Trophoblast cell (in vitro differentiated cells and primary cell): ENCODE data around the gene DKK3.
"Not testable (repeated sequence)": the region's sequence is repeated elsewhere in the genome, so short reads cannot be mapped to it uniquely, and the experiment has no call there.

Experiments used
- DNase-seq, 2 donors: peaks; one replicate each; pipeline ENCODE4 v3.0.0-alpha.2; 2016
- H2AFZ ChIP-seq: 2 replicates; pipeline ENCODE4 v1.6.1; 2013; ENCODE audit warnings: low read length, moderate library complexity, mild to moderate bottlenecking; ENCODE audit not compliant: insufficient read depth, poor library complexity
- H2AK5ac ChIP-seq: 2 replicates; pipeline ENCODE4 v1.6.1; 2013; ENCODE audit warnings: mild to moderate bottlenecking, low read length
- H2BK120ac ChIP-seq: 2 replicates; pipeline ENCODE4 v1.6.1; 2013; ENCODE audit warnings: low read length, mild to moderate bottlenecking, moderate library complexity; ENCODE audit not compliant: insufficient read depth, poor library complexity
- H2BK12ac ChIP-seq: 2 replicates; pipeline ENCODE4 v1.6.1; 2013; ENCODE audit warnings: mild to moderate bottlenecking, low read length, moderate library complexity
- H2BK5ac ChIP-seq: 2 replicates; pipeline ENCODE4 v1.6.1; 2013; ENCODE audit warnings: low read length, low read depth, moderate library complexity, mild to moderate bottlenecking; ENCODE audit not compliant: poor library complexity
- H3K14ac ChIP-seq: 2 replicates; pipeline ENCODE4 v1.6.1; 2013; ENCODE audit warnings: mild to moderate bottlenecking, low read length
- H3K18ac ChIP-seq: 2 replicates; pipeline ENCODE4 v1.6.1; 2013; ENCODE audit warnings: mild to moderate bottlenecking, low read length
- H3K23ac ChIP-seq: 2 replicates; pipeline ENCODE4 v1.6.1; 2013; ENCODE audit warnings: low read length
- H3K27ac ChIP-seq: 2 replicates; pipeline ENCODE4 v1.5.1; 2013; ENCODE audit warnings: low read depth, mild to moderate bottlenecking, inconsistent platforms, low read length, moderate library complexity
- H3K27me3 ChIP-seq: 2 replicates; pipeline ENCODE4 v1.6.1; 2013; ENCODE audit warnings: inconsistent platforms, mild to moderate bottlenecking, low read length, moderate library complexity; ENCODE audit not compliant: insufficient read depth
- H3K36me3 ChIP-seq, 2 experiments: 1 replicate in 1 of 2; 2 replicates in 1 of 2; pipeline ENCODE4 v1.6.1; 2013; ENCODE audit warnings: low read length in 2 of 2, mild to moderate bottlenecking in 2 of 2, moderate library complexity in 1 of 2; ENCODE audit not compliant: insufficient read depth in 2 of 2, control insufficient read depth in 1 of 2
- H3K4ac ChIP-seq: 2 replicates; pipeline ENCODE4 v1.6.1; 2013; ENCODE audit warnings: low read depth, mild to moderate bottlenecking, low read length, moderate library complexity
- H3K4me1 ChIP-seq, 2 experiments: 1 replicate in 1 of 2; 2 replicates in 1 of 2; pipeline ENCODE4 v1.6.1; 2013; ENCODE audit warnings: low read length in 2 of 2, mild to moderate bottlenecking in 2 of 2, moderate library complexity in 1 of 2; ENCODE audit not compliant: insufficient read depth in 2 of 2, control insufficient read depth in 1 of 2
- H3K4me2 ChIP-seq: 2 replicates; pipeline ENCODE4 v1.6.1; 2013; ENCODE audit warnings: inconsistent platforms, mild to moderate bottlenecking, low read length, moderate library complexity
- H3K4me3 ChIP-seq: 2 replicates; pipeline ENCODE4 v1.5.1; 2013; ENCODE audit warnings: mild to moderate bottlenecking, low read depth, low read length, inconsistent platforms
- H3K79me1 ChIP-seq: one replicate; pipeline ENCODE4 v1.6.1; 2013; ENCODE audit warnings: low read length
- H3K79me2 ChIP-seq: 2 replicates; pipeline ENCODE4 v1.6.1; 2013; ENCODE audit warnings: low read length, mild to moderate bottlenecking; ENCODE audit not compliant: control insufficient read depth, insufficient read depth, poor library complexity
- H3K9ac ChIP-seq: 2 replicates; pipeline ENCODE4 v1.6.1; 2013; ENCODE audit warnings: mild to moderate bottlenecking, low read length
- H3K9me3 ChIP-seq: 2 replicates; pipeline ENCODE4 v1.6.1; 2013; ENCODE audit warnings: low read depth, mild to moderate bottlenecking, control low read depth, inconsistent platforms, low read length; ENCODE audit not compliant: insufficient read depth
- H4K12ac ChIP-seq: 2 replicates; pipeline ENCODE4 v1.6.1; 2013; ENCODE audit warnings: low read depth, mild to moderate bottlenecking, low read length, moderate library complexity
- H4K8ac ChIP-seq: 2 replicates; pipeline ENCODE4 v1.6.1; 2013; ENCODE audit warnings: low read depth, mild to moderate bottlenecking, low read length, moderate library complexity
- H4K91ac ChIP-seq: one replicate; pipeline ENCODE4 v1.6.1; 2013; ENCODE audit warnings: low read depth, mild to moderate bottlenecking, low read length, moderate library complexity
- WGBS: extraction: QIAGEN DNeasy Blood & Tissue Kit; methylation state at CpG from one replicate; pipeline ENCODE4 v1.1.7; 2013; ENCODE audit warnings: missing lambda C conversion rate; ENCODE audit not compliant: insufficient read length, insufficient coverage; ENCODE audit errors: extremely low coverage; 5-methylcytosine and 5-hydroxymethylcytosine counted together

The DKK3 gene

GRCh38 chr11:12043221-12043620, 34.8 kb upstream of the DKK3 start:
- Histone ChIP-seq H4K12ac (no peak overlapping the region), H3K18ac (no peak overlapping the region), H3K4me3 (no peak overlapping the region), H2BK12ac (peak overlapping the region; percentile 88), H3K9me3 (peaks cover 4% of the 10 kb centered on the region), H3K9ac (no peak overlapping the region), H3K14ac (no peak overlapping the region), H4K8ac (no peak overlapping the region), H3K23ac (no peak overlapping the region), H4K91ac (peak overlapping the region; percentile 41), H3K4ac (no peak overlapping the region), H3K79me1 (peaks cover 24% of the 10 kb centered on the region), H3K4me2 (no peak overlapping the region), H3K36me3 (no peaks in the 10 kb centered on the region), H3K27ac (peak overlapping the region; percentile 20), H3K27me3 (no peaks in the 10 kb centered on the region), H2BK5ac (peak overlapping the region; percentile 55), H2AFZ (no peak overlapping the region), H3K79me2 (no peaks in the 10 kb centered on the region), H3K4me1 (peaks cover 11 to 17% of the 10 kb centered on the region in 2 experiments), H2AK5ac (peak overlapping the region; percentile 6), H2BK120ac (peak overlapping the region; percentile 62)
- DNase-seq = no peak
- WGBS = no CpG with 5 or more reads among the region's 7 CpGs

- no peak overlapping the region for H2BK120ac ChIP-seq
- H3K14ac ChIP-seq = no peak overlapping the region
- H4K8ac ChIP-seq = no peak overlapping the region
- H3K9ac ChIP-seq = no peak overlapping the region
- no peak overlapping the region for H2BK5ac ChIP-seq
- H3K4me3 ChIP-seq = no peak overlapping the region
- peaks cover 23% of the 10 kb centered on the region for H3K79me1 ChIP-seq
- H3K27me3 ChIP-seq = no peaks in the 10 kb centered on the region
- H3K36me3 ChIP-seq = no peaks in the 10 kb centered on the region
- H3K18ac ChIP-seq = no peak overlapping the region
- no peak overlapping the region for H2AFZ ChIP-seq
- H3K23ac ChIP-seq = no peak overlapping the region
- H3K4me2 ChIP-seq = no peak overlapping the region
- no peak overlapping the region for H4K12ac ChIP-seq
- no peak overlapping the region for H2BK12ac ChIP-seq
- peak; percentile 79 to 93 for DNase-seq
- H3K4ac ChIP-seq = no peak overlapping the region
- H2AK5ac ChIP-seq = no peak overlapping the region
- H3K9me3 ChIP-seq = peaks cover 4% of the 10 kb centered on the region
- H3K4me1 ChIP-seq = peaks cover 11 to 14% of the 10 kb centered on the region in 2 experiments
- WGBS = no CpG with 5 or more reads among the region's 7 CpGs
- H3K79me2 ChIP-seq = no peaks in the 10 kb centered on the region
- peak overlapping the region; percentile 68 for H3K27ac ChIP-seq
- H4K91ac ChIP-seq = no peak overlapping the region
Measured at GRCh38 chr11:12042215-12042676, 33.8 kb upstream of the DKK3 start.

- not testable (repeated sequence) for DNase-seq, H4K8ac ChIP-seq, H3K27me3 ChIP-seq, H2BK12ac ChIP-seq, H3K79me2 ChIP-seq, H2AK5ac ChIP-seq, H3K23ac ChIP-seq, H3K9me3 ChIP-seq, H3K9ac ChIP-seq, H3K4me3 ChIP-seq, H2AFZ ChIP-seq, H3K4me2 ChIP-seq, H4K12ac ChIP-seq, H3K36me3 ChIP-seq, H4K91ac ChIP-seq, H2BK120ac ChIP-seq, H3K14ac ChIP-seq, H3K27ac ChIP-seq, H3K4ac ChIP-seq, H2BK5ac ChIP-seq, H3K18ac ChIP-seq
- H3K4me1 ChIP-seq = peaks cover 11 to 14% of the 10 kb centered on the region in 2 experiments
- H3K79me1 ChIP-seq = peaks cover 19% of the 10 kb centered on the region
- no CpG with 5 or more reads among the region's 5 CpGs for WGBS
Measured at GRCh38 chr11:12040719-12041118, 32.3 kb upstream of the DKK3 start.

- no peaks in the 10 kb centered on the region for H3K36me3 ChIP-seq
- no peaks in the 10 kb centered on the region for H3K79me2 ChIP-seq
- H3K14ac ChIP-seq = no peak overlapping the region
- H2AK5ac ChIP-seq = no peak overlapping the region
- no CpG with 5 or more reads among the region's 2 CpGs for WGBS
- H2BK120ac ChIP-seq = no peak overlapping the region
- no peaks in the 10 kb centered on the region for H3K27me3 ChIP-seq
- H4K91ac ChIP-seq = no peak overlapping the region
- H3K4me2 ChIP-seq = no peak overlapping the region
- no peak overlapping the region for H3K23ac ChIP-seq
- H2BK5ac ChIP-seq = no peak overlapping the region
- no peak overlapping the region for H3K4ac ChIP-seq
- no peaks in the 10 kb centered on the region for H3K79me1 ChIP-seq
- H4K8ac ChIP-seq = no peak overlapping the region
- peaks cover 2% of the 10 kb centered on the region in 2 experiments for H3K4me1 ChIP-seq
- no peak for DNase-seq
- H3K18ac ChIP-seq = no peak overlapping the region
- no peak overlapping the region for H3K9ac ChIP-seq
- no peak overlapping the region for H3K27ac ChIP-seq
- H3K4me3 ChIP-seq = no peak overlapping the region
- H2AFZ ChIP-seq = no peak overlapping the region
- no peak overlapping the region for H2BK12ac ChIP-seq
- H4K12ac ChIP-seq = no peak overlapping the region
- H3K9me3 ChIP-seq = peaks cover 5% of the 10 kb centered on the region
Measured at GRCh38 chr11:12032968-12033367, 24.5 kb upstream of the DKK3 start.
